Right cardiac atrium (tissue), 5 donors: ENCODE data around the gene ADAD2. TPM values are rescaled to one million over a fixed set of nuclear protein-coding genes. Genes with fewer than 3 reads are reported as not detected.
"Not testable (repeated sequence)": the region's sequence is repeated elsewhere in the genome, so short reads cannot be mapped to it uniquely, and the experiment has no call there.

Experiments used
- ATAC-seq, 2 donors: fragments of 200-7000 bp; cut with Tn5 transposase; one replicate each; pipeline versions ENCODE4 v1.8.0 to v1.9.1; 2020; ENCODE audit warnings: moderate library complexity in 2 of 2, mild to moderate bottlenecking in 1 of 2
- DNase-seq, 3 donors: peaks; one replicate each; pipeline ENCODE4 v3.0.0-alpha.2; 2020
- H3K27ac ChIP-seq: one replicate; pipeline ENCODE4 v1.5.1; 2013; ENCODE audit warnings: mild to moderate bottlenecking, low read length, control low read depth, moderate library complexity
- H3K27me3 ChIP-seq: one replicate; pipeline ENCODE4 v1.6.1; 2013; ENCODE audit not compliant: control insufficient read depth, insufficient read depth
- H3K4me1 ChIP-seq: one replicate; pipeline ENCODE4 v1.6.1; 2013; ENCODE audit warnings: low read length; ENCODE audit not compliant: control insufficient read depth, insufficient read depth
- H3K4me3 ChIP-seq: one replicate; pipeline ENCODE4 v1.5.1; 2013; ENCODE audit warnings: low read length, control low read depth
- H3K9me3 ChIP-seq: one replicate; pipeline ENCODE4 v1.6.1; 2013; ENCODE audit warnings: low read length; ENCODE audit not compliant: control insufficient read depth
- WGBS: extraction: QIAGEN DNeasy Blood & Tissue Kit; methylation state at CpG from one replicate; pipeline ENCODE4 v1.1.7; 2013; 5-methylcytosine and 5-hydroxymethylcytosine counted together
- intact Hi-C, 4 donors: fragments of 100-400 bp; cut with DNase I; formaldehyde crosslinking; loops; one replicate each; pipeline versions ENCODE4 v1.11.0 to v1.14.0; 2022 to 2023
- polyA plus RNA-seq: library from polyadenylated mRNA; stranded (reverse); fragments of 200-250 nt; gene quantifications from one replicate; pipeline ENCODE4 v1.2.3, GENCODE V29; 2013
- total RNA-seq, 4 donors: library from RNA; stranded (reverse); fragmentation: NEBNext Ultra II Directional; extraction: Animal tissue kit (Norgen Biotek cat#: 25700); gene quantifications; one replicate each; pipeline ENCODE4 v1.2.1, GENCODE V29; 2021
- donor health status: healthy with polysubstance abuse.
- donor health status: DM: no; HTN: yes; CAD: no.
- donor health status: DM: no; HTN: no; CAD: no.
- donor health status: DM: no; HTN: yes; CAD: no; lungs with severe emphysema.
- donor health status: DM: yes; HTN: yes; CAD: no.

The ADAD2 gene
- total and polyA plus RNA-seq, 5 donors: 0.38 to 2.9 (median 0.61) TPM; not detected in 1

GRCh38 chr16:84197466-84198128 lies 6.6 kb downstream of the ADAD2 start:
- no peak overlapping the region for H3K27ac ChIP-seq
- WGBS: 94% methylated on average over 14 of the region's 14 CpGs
- H3K27me3 ChIP-seq: no peaks in the 10 kb centered on the region
- no peak overlapping the region for H3K4me3 ChIP-seq
- H3K4me1 ChIP-seq: no peaks in the 10 kb centered on the region
- DNase-seq (no peak), ATAC-seq (no peak)
- intact Hi-C loops: no loop called here
- H3K9me3 ChIP-seq: no peaks in the 10 kb centered on the region

GRCh38 chr16:84198401-84198800 lies 7.4 kb downstream of the ADAD2 start:
- intact Hi-C loops: no loop called here
- Histone ChIP-seq H3K9me3 (no peaks in the 10 kb centered on the region), H3K4me1 (no peaks in the 10 kb centered on the region), H3K27ac (no peak overlapping the region), H3K4me3 (no peak overlapping the region), H3K27me3 (no peaks in the 10 kb centered on the region)
- 46% methylated on average over 10 of the region's 10 CpGs for WGBS
- ATAC-seq: no peak
- no peak for DNase-seq

GRCh38 chr16:84199097-84199496 lies 8.1 kb downstream of the ADAD2 start:
- WGBS: 58% methylated on average over 13 of the region's 13 CpGs
- ATAC-seq (no peak), DNase-seq (no peak)
- no peak overlapping the region for H3K4me3 ChIP-seq
- H3K4me1 ChIP-seq: no peaks in the 10 kb centered on the region
- no peak overlapping the region for H3K27ac ChIP-seq
- intact Hi-C loops: no loop called here
- no peaks in the 10 kb centered on the region for H3K27me3 ChIP-seq
- H3K9me3 ChIP-seq: no peaks in the 10 kb centered on the region

DNA sequence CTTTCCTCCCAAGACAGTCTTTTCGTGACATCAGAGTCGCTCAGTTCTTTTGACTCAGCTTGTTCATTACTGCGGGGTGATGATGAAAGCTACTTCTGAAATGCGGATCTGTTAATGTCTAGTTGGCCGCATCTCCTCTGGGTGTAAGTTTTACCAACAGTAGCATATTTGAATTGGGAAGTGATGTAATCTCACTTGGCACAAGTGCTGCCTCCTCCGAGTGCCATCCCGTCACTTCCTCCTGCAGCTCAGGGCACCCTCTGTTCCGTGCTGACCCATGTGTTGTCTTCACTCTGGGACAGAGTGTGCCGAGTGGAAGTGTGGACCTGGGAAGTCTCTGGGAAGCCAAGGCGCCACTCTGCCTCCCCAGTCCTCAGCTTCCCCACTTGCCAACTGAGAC lies 8.9 kb downstream of the ADAD2 start:
- intact Hi-C loops: no loop called here
- ATAC-seq: peak; percentile 65 to 70
- 72% methylated on average over 10 of the region's 10 CpGs for WGBS

GRCh38 chr16:84204551-84204950 lies 13.6 kb downstream of the ADAD2 start:
- DNase-seq, intact Hi-C loops, H3K4me3 ChIP-seq, H3K4me1 ChIP-seq, H3K9me3 ChIP-seq, H3K27ac ChIP-seq, ATAC-seq, H3K27me3 ChIP-seq: not testable (repeated sequence)
- 96% methylated on average over 26 of the region's 26 CpGs for WGBS

More for the DNA sequence above, 8.9 kb downstream of the ADAD2 start:
- no peaks in the 10 kb centered on the region for H3K4me1 ChIP-seq
- no peaks in the 10 kb centered on the region for H3K9me3 ChIP-seq
- H3K27me3 ChIP-seq: no peaks in the 10 kb centered on the region
- no peak overlapping the region for H3K4me3 ChIP-seq
- H3K27ac ChIP-seq: no peak overlapping the region
- peak in 1 of 3 donors; percentile 70 for DNase-seq

DNA sequence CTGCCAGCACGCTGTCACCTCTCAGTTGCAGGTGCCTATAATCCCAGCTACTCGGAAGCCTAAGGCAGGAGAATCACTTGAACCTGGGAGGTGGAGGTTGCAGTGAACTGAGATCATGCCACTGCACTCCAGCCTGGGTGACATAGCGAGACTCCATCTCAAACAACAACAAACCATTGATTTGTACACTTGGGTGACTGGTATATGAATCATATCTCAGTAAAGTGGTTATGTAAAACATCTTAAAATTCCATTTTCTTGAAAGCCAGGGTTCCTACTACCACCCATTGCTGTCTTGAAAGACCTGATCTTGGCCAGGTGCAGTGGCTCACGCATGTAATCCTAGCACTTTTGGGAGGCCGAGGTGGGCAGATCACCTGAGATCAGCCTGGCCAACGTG lies 14.2 kb downstream of the ADAD2 start:
- H3K27me3 ChIP-seq, H3K27ac ChIP-seq, H3K9me3 ChIP-seq, DNase-seq, H3K4me3 ChIP-seq, intact Hi-C loops, ATAC-seq, H3K4me1 ChIP-seq: not testable (repeated sequence)
- 96% methylated on average over 6 of the region's 6 CpGs for WGBS

DNA sequence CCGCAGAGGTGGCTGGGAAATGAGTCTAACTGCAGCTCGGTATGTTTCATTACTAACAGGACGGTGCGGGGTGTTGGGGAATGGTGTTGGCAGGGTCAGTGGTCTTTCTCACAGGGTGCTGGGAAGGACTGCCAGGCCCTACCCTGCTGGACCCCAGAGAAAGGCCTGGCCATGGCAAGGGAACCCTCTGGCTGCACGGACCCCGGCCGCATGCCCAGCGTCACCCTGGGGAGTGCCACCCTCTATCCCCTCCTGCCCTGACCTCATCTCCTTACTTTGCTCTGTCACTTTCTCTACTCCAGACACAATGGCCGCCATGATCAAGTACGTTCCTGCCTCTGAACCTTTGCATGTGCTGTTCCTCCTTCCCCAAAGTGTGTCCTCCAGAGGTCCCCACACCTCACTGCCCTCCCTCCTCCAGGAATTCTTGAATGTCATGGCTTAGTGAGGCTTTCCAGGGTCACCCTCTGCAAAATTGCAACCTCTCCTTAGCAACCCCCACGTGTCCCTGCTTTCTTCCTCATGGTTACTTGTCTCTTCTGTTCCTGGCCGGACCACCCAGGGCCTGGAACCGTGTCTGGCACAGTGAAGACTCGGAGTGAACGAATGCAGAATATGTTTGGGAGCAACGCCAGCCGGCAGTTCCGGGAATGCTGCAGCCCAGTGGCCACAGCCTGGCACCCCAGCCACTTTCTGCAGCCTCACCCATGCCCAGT lies 15.2 kb downstream of the ADAD2 start:
- intact Hi-C loops: no loop called here
- H3K27ac ChIP-seq: no peak overlapping the region
- H3K4me1 ChIP-seq: no peaks in the 10 kb centered on the region
- no peaks in the 10 kb centered on the region for H3K27me3 ChIP-seq
- H3K4me3 ChIP-seq: no peak overlapping the region
- H3K9me3 ChIP-seq: no peaks in the 10 kb centered on the region
- ATAC-seq (peak in 1 of 2 donors; percentile 26), DNase-seq (no peak)
- WGBS: 88% methylated on average over 18 of the region's 18 CpGs

GRCh38 chr16:84207251-84207650 lies 16.3 kb downstream of the ADAD2 start:
- H3K4me1 ChIP-seq: no peaks in the 10 kb centered on the region
- H3K27ac ChIP-seq: no peak overlapping the region
- WGBS: 68% methylated on average over 6 of the region's 6 CpGs
- no peak for DNase-seq
- no peak overlapping the region for H3K4me3 ChIP-seq
- no peaks in the 10 kb centered on the region for H3K27me3 ChIP-seq
- ATAC-seq: no peak
- H3K9me3 ChIP-seq: no peaks in the 10 kb centered on the region
- intact Hi-C loops: no loop called here

DNA sequence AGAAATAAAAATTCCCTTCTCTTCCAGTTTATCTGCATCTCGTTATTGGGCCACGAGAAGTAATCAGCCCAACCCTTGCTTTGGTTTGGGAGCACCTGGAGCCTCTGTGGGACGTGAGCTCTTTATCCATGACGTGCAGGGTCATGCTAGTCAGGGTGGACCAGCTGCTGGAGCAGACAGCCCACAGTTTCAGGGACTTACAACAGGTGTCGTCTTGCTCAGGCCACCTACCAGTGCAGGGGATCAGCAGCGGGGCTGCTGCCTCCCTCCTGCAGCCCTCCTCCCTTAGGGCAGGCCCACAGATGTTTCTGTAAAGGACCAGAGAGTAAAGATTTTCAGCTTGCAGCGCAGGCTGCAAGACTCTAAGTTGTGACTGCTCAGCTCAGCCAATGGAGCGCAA lies 16.9 kb downstream of the ADAD2 start:
- H3K27me3 ChIP-seq: no peaks in the 10 kb centered on the region
- DNase-seq (no peak), ATAC-seq (no peak)
- intact Hi-C loops: no loop called here
- no peak overlapping the region for H3K4me3 ChIP-seq
- WGBS: 76% methylated on average over 8 of the region's 8 CpGs
- no peak overlapping the region for H3K27ac ChIP-seq
- no peaks in the 10 kb centered on the region for H3K4me1 ChIP-seq
- no peaks in the 10 kb centered on the region for H3K9me3 ChIP-seq

- Histone ChIP-seq H3K4me1 (no peaks in the 10 kb centered on the region), H3K9me3 (no peaks in the 10 kb centered on the region), H3K4me3 (no peak overlapping the region), H3K27me3 (no peaks in the 10 kb centered on the region), H3K27ac (no peak overlapping the region)
- WGBS: 67% methylated on average over 2 of the region's 2 CpGs
- ATAC-seq: no peak
- DNase-seq: no peak
- intact Hi-C loops: no loop called here
Observed at GRCh38 chr16:84209989-84210388, 19.0 kb downstream of the ADAD2 start.

- intact Hi-C loops: no loop called here
- 63% methylated on average over 4 of the region's 4 CpGs for WGBS
- Histone ChIP-seq H3K9me3 (no peaks in the 10 kb centered on the region), H3K4me1 (no peaks in the 10 kb centered on the region), H3K27me3 (no peaks in the 10 kb centered on the region), H3K27ac (no peak overlapping the region), H3K4me3 (no peak overlapping the region)
- ATAC-seq (no peak), DNase-seq (no peak)
Observed at GRCh38 chr16:84212154-84212553, 21.2 kb downstream of the ADAD2 start.
